HTERT RPE-1 (cell line): ENCODE measurements around the gene SERPINB1.

ENCODE experiments used
- in situ Hi-C: fragments of 300-500 bp; cut with MboI; formaldehyde crosslinking; loops from 4 replicates; pipeline ENCODE4 v1.14.3; 2020; ENCODE audit warnings: low sequenced_read_pairs

Gene SERPINB1

DNA sequence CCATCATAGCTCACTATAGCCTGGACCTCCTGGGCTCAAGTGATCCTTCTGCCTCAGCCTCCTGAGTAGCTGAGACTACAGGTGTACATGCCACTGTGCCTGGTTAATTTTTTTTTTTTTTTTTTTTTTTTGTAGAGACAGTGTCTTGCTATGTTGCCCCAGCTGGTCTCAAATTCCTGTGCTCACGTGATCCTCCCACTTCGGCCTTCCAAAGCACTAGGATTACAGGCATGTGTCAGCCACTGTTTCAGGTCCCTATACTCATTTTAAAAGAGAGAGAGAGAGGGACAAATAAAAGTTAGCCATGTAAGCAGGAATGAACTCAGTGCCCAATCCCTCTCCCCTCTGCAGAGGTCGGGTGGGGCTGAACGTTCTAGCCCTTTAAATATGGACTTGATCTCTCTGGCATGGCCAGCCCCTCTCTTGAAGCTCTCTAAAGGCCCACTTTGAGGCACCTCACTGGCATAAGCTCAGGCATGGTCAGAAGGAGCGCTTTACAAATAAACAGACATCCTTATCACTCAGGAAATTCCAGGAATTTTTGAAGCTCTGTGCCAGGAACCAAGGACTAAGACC, 9.0 kb upstream of the SERPINB1 start:
- in situ Hi-C loops = no loop called here

DNA sequence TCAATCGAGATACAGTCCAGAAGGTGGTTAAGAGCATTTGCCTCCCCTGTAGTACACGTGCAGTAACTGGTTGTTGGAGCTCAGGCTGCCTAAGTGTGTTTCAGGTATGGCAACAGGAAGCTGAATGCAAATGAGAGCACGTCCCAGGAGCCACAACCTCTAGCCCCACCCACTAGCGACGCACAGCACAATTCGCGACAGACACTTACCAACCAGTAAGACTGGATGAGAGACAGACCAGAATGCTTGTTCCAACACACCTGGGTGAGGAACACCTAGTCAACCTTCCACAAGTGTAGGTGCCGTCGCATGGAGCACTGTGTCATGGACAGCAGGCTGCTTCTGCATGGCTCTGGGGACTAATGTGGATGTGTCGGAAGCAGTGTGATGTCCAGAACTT, 7.2 kb upstream of the SERPINB1 start:
- in situ Hi-C loops = no loop called here

DNA sequence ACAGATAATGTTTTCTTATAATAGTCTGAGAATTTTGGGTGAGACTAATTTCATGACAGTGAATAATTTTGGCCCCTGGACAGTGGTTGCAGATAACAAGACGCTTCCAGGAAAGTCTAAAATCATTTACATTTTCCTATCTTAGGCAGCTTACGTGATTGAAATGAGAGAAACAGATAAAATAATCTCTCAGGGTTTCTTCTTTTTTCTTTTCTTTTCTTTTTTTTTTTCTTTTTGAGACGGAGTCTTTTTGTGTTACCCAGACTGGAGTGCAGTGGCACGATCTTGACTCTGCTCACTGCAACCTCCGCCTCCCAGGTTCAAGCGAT, 4.2 kb upstream of the SERPINB1 start:
- in situ Hi-C loops = no loop called here

DNA sequence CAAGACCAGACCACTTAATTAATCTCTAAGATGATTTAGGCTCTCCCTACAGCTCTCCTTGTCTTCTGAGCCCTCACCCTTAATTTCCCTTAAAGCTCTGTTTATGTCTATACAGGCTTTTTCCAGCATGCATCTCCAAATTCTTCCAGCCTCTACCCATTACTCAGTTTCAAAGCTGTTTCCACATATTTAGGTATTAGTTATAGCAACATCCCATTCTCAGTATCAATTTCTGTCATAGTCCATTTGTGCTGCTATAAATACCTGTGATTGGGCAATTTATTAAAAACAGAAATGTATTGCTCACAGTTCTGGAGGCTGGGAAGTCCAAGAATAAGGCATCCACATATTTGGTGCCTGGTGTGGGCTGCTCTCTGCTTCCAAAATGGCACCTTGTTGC, 2.3 kb upstream of the SERPINB1 start:
- in situ Hi-C loops = no loop called here

DNA sequence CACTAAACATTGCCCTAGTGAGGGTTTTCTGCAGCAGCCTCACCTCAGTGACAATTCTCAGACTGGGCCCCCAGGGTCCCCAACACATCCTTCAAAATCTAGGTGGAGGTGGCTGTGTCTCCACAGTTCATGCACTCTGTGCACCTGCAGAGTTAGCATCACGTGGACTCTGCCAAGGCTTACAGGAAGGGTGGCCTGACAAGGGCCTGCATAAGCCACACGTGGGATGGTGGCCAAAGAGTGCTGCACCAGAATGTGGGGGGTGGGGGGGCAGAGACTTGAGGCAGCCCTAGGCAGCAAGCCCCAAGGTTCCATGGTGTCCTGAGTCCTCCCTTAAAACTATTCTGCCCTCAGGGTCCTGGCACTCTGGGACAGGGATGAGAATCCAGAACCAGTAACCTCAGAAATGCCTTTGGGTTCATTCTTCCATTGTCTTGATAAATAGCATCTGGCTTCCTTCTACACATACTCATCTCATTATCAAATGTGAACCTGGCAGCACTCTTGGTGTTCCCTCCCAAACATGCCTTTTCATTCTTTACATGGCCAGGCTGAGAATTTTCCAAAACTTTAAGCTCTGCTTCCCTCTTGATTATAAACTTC, 1.6 kb upstream of the SERPINB1 start:
- in situ Hi-C loops = no loop called here

DNA sequence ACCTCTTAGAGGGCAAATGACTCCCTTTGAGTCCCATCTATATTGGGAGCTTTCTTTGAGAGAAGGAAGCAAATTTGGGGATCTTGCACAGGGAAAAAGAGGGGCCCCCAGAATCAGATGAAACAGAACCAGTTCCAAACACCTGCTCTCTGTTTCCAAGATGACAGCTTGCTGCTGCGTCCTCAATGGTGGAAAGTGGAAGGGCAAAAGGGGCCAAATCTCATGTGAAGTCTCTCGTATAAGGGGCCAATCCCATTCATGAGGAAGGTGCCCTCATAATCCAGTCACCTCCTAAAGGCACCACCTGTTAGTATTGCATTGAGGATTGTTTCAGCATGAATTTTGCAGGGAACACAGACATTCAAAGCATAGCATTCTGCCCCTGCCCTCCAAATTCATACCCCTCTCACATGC, 483 bp upstream of the SERPINB1 start:
- in situ Hi-C loops = no loop called here

DNA sequence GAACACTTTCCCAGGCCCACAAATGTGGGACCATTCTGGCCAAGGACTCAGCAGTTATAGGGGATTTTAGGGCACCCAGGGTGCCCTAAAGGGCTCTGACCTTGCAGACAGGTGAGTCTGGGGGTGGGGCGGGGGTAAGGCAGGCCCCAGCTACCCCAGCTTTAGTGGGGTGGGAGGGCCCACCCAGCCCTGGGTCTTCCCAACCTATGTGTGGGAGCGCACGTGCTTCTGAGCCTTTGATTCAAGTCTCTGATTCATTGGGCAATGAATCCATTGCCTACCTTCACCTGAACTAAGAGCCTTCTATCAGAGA, 958 bp downstream of the SERPINB1 start:
- in situ Hi-C loops = no loop called here

DNA sequence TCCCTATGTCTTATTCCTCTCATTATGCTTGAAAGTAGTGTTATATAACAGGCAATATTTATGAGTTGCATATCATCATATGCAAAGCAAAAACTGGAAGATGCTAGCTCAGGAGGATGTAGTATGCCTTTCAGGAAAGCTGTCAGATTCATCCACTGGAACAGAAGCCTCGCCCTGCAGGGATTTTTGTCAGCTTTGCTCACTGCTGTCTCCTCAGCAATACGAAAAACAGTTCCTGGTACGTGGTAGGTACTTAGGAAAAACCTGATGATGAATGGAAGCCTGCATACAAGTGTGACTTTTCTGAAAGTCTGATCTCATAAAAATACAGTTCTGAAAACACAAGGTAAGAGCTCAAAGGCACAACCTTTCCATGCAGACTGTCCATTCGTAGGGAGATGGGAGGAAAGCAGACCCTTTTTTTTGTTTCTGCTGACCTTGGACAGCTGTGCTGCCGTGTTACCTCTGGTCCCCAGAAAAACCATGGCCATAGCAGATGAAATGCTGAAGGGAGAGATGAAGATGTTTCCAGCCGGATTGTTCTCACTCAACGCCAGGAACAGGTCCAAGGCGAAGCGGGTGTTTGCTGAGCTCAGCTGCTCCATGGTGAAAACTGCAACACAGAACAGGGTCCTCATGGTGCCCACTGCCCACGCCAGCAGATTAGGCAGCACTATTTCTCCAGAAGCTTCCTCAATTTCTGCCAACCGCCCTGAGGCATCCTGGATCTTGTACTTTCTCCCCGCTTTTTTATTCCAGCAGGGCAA, 1.5 kb downstream of the SERPINB1 start:
- in situ Hi-C loops = no loop called here

DNA sequence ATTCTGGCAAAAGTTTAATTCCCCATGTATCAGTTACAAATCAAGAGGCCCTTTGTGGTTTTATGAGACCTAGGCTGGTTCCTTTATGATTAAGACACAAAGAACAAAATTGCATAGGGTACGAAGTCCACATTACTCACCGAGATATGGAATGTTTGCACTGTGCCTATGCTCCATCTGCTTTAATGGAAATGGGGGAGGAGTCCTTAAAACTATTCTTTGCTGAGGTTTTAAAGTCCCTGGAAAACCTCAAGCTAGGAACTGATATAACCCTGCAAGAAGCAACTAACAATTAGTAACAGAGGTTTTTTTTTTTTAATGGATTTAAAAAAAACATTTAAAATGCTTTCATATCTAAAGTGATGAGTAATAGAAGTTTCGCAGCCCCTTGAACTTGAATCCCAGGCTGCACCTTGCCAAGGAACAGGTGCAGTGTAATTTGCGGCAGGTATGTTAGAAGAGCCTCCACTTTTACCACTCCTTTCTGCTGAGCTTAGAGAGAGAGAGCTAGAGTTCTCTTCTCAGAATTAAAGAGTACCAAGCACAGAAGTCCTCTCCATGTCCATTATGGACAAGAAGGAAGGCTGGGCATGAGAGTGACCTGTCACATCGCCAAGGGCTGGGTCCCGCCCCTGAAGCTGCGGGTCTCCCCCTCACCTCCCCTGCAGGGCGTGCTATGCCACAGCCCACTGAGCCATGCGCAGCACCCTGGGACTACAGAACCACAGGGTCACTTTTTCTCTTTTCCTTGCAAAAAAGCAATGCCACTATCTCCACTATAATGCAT, 2.3 kb downstream of the SERPINB1 start:
- in situ Hi-C loops = no loop called here

DNA sequence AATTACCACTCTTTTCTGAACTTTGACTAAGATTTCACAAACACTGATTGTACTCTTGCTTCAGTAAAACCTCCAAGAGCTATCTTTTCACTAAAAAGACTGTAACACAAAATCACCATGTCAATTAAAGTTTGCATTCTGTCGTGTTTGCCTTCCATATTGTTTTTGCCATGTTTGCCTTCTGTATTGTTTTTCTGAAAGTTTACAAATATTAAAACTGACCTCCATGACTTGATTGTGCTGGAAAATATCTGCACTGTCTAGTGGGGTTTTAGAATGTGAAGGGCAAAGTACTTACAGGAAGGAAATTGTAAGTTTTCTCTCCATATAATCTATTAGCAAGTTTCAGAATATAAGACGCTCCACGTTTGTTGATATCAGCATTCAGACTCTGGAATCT, 3.4 kb downstream of the SERPINB1 start:
- in situ Hi-C loops = no loop called here

DNA sequence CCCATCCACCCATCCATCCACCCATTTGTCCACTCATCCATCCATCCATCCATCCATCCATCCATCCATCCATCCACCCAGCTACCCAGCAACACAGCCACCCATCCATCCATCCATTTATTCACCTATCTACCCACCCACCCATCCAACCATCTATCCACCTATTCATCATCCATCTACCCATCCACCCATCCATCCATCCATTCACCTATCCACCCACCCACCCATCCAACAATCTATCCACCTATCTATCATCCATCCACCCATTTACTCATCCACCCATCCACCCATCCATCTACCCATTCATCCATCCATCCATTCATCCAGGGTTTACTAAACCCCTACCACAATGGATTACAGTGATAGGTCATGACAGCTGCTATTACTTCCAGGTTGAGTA, 7.4 kb downstream of the SERPINB1 start:
- in situ Hi-C loops = no loop called here

DNA sequence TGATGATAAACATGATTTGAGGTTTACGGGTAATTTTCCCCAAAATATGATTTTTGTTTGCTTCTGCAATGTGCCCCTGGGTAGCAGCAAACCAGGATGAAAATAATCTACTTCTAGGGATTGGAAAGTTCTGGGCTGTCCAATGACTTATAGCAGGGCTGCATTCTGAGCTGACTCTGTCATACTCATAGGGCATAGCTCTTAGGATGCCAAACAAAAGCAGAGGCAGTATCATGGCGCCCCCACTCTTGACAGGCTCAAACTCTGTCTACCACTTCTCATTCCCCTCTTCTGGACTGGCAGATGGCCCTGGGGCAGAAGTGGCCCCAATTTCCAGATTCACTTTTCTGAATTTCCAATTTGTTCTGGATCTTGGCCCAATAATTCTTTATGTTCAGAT, 10.3 kb downstream of the SERPINB1 start:
- in situ Hi-C loops = no loop called here

DNA sequence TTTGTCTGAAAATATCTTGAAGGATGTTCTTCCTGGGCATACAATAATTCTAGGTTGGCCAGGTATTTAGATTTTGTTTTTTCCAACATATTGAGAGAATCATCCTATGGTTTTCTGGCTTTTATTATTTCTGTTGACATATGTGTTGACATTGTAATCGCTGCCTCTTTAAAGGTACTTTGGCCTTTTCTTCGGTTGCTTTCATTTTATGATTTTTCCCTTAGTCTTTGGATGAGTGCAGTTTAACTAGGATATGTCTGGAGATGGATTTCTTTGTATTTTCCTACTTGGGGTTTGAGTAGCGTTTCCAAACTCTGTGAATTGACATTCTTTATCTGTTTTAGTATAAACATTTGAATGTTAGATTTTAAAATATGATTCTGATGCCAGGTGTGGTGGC, 11.5 kb downstream of the SERPINB1 start:
- in situ Hi-C loops = no loop called here

DNA sequence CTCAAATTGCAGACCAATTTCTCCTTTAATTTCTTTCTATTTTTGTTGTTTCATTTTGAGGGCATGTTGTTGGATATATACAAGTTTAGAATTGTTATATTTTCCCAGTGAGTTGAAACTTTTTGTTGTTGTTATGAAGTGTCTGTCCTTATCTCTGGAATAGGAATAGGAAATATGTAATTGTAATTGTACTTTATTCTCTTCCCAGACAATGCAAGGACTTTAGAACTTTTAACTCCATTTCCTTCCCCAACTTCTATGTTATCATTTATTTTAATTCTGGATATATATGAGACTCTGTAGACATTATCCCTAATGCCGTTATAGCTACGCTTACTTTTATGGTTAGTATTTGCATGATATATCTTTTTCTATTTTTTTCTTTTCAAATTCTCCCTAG, 12.4 kb downstream of the SERPINB1 start:
- in situ Hi-C loops = no loop called here

DNA sequence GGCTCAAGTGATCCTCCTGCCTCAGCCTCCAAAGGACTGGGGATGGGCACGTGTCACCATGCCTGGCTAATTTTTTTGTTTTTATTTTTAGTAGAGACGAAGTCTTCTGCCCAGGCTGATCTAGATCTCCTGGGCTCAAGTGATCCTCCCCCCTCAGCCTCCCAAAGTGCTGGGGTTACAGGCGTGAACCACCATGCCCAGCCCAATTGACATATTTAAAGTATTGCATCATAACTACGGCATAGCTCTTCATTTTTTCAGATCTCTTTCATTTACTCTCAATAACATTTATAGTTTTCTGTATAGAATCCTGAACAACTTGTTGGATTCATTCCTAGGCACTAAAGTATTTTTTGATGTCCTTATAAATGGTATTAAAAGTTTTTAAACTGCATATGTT, 13.0 kb downstream of the SERPINB1 start:
- in situ Hi-C loops = no loop called here

DNA sequence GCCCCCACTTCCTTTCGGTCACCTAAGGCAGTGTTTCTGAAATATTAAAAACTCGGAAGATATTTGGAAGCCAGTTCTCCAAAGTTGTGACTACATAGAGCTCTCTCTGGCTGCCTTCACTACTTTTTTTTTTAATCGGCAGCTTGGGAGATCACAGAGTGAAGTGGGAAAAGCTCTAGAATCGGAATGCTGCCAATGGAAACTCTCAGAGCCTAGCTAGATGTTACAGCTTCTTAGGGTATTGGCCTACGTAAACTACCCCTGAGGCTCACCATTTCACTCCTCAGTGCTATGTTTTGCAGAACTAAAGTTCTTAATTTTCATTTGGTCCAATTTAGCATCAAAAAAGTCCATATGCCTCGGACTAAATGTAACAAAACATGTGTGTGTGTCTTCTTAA, 14.5 kb downstream of the SERPINB1 start:
- in situ Hi-C loops = no loop called here

DNA sequence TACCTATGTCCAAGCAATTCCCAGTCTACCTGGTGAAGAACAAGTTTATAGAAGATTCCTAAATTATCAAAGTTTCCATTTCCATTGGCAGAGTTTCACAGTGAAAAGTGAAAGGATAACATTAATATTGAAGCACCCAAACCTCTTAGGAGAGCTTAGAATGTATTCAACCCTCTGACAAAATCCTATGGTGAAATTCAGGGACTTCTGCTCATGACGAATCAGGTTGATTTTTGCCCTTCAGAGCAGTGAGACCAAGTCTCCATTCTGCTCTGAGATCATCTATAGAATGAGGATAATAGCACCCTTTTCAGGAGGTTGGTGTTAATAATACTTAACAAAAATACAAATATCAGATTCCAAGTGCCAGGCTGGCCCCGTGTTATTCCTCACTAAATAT, 15.5 kb downstream of the SERPINB1 start:
- in situ Hi-C loops = no loop called here

DNA sequence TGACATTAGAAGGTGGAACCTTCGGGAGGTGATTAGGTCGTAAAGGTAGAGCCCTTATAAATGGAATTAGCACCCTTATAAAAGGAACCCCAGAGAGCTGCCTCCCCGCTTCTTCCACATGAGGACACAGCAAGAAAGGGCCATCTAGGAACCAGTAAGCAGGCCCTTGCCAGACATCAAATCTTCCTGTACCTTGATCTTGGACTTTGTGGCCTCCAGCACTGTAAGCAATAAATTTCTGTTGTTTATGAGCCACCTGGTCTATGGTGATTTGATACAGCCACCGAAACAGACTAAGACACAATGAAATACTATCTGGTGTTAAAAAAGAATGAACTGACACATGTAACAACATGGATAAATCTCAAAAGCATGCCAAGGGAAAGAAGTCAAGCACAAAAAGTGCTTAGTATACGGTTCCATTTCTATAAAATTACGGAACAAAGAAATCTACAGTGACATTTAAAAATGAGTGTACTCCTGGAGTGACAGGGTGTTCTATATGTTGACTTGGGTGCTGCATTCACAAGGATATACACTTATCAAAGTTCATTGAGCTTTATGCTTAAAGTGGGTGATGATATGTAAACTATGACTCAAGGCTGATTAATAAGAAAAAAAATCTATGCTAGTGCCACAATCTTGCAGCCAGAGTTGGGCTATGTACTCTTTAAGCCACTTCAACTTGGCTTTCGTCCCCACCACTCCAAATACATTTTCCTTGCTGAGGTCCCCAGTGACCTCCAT, 18.4 kb downstream of the SERPINB1 start:
- in situ Hi-C loops = no loop called here

DNA sequence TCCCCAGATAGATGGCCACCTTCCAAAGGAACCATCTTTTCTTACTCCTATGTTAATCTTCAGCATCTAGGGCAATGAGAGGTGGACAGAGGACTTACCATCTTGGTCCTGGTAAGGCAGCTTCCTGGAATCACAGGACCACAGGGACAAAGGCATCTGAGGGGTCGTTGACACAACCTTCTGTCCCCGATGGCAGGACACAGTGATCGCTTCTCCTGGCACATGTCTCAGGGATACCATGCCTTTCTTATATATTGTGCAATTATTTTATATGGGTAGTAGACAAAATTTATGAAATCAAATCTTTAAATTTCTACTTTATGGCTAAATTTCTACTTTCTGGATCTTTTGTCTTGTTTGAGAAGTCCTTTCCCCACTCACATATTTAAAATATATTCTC, 20.1 kb downstream of the SERPINB1 start:
- in situ Hi-C loops = no loop called here

DNA sequence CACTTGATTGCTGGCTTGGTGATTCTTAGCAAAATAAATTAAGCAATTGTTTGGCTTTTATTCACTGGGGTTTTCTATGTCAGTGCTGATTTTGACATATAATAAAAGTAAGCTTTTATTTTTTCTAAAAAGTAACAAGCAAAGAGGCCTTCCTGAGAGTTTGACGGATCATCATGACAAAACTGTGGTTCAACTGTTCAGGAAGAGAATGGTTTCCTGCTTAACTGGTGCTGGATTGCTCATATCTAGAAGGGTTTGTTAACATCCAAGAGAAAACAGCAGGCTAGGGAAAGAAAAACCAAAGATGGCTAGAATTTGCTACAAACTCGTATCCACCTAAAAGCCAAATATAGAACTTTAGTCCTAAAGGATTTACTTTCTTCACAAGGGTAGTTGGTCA, 21.2 kb downstream of the SERPINB1 start:
- in situ Hi-C loops = no loop called here

DNA sequence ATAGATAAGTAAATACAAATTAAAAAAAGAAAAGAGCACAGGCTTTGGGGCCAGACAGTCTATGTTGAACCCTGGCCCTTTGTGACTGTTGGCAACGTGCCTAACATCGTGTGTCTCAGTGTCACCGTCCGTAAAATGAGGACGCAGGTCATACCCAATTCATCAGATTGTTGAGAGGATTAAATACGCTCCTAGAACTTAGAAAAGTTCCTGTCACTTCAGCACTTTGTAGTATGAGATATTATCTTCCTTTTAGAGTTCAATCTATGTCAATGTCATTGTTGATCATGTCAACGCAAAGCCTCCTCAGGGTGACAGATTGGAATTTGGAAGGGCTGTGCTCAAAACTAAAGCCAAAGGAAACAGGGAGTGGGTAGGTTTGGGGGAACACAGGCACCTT, 21.7 kb downstream of the SERPINB1 start:
- in situ Hi-C loops = no loop called here
